HG03175 (cell line): ENCODE data around the gene USP15.

Source experiments
- ATAC-seq: cut with Tn5 transposase; IDR thresholded peaks from one replicate; pipeline ENCODE4 v1.9.1; 2021; ENCODE audit warnings: mild to moderate bottlenecking, moderate library complexity; ENCODE audit not compliant: unreplicated experiment

The USP15 gene

GRCh38 chr12:62279961-62280360 is 19.8 kb downstream of the USP15 start:
- ATAC-seq, result no peak

GRCh38 chr12:62282057-62282774 is 22.0 kb downstream of the USP15 start:
- ATAC-seq, result no peak

- no peak for ATAC-seq
These were observed 24.5 kb downstream of the USP15 start for GRCh38 chr12:62284749-62285148.

- ATAC-seq, result no peak
These were observed 25.1 kb downstream of the USP15 start for GRCh38 chr12:62285284-62285683.

GRCh38 chr12:62288328-62288727 is 28.1 kb downstream of the USP15 start:
- no peak for ATAC-seq

- no peak for ATAC-seq
These were observed 30.6 kb downstream of the USP15 start for GRCh38 chr12:62290846-62291245.

GRCh38 chr12:62291864-62292760 is 31.9 kb downstream of the USP15 start:
- ATAC-seq, result no peak

GRCh38 chr12:62292761-62293344 is 32.6 kb downstream of the USP15 start:
- no peak for ATAC-seq

GRCh38 chr12:62294378-62294777 is 34.2 kb downstream of the USP15 start:
- ATAC-seq, result no peak

GRCh38 chr12:62296001-62296400 is 35.8 kb downstream of the USP15 start:
- no peak for ATAC-seq

- ATAC-seq, result no peak
These were observed 37.1 kb downstream of the USP15 start for GRCh38 chr12:62297321-62297720.

GRCh38 chr12:62299617-62300016 is 39.4 kb downstream of the USP15 start:
- ATAC-seq, result no peak

GRCh38 chr12:62301080-62301798 is 41.0 kb downstream of the USP15 start:
- no peak for ATAC-seq

- no peak for ATAC-seq
These were observed 41.6 kb downstream of the USP15 start for GRCh38 chr12:62301799-62302133.

- no peak for ATAC-seq
These were observed 44.4 kb downstream of the USP15 start for GRCh38 chr12:62304560-62304959.

- no peak for ATAC-seq
These were observed 45.6 kb downstream of the USP15 start for GRCh38 chr12:62305778-62306177.

GRCh38 chr12:62306569-62307530 is 46.6 kb downstream of the USP15 start:
- no peak for ATAC-seq

- no peak for ATAC-seq
These were observed 48.0 kb downstream of the USP15 start for GRCh38 chr12:62308201-62308600.

GRCh38 chr12:62313727-62314380 is 53.6 kb downstream of the USP15 start:
- no peak for ATAC-seq

GRCh38 chr12:62317017-62317416 is 56.8 kb downstream of the USP15 start:
- no peak for ATAC-seq
